Testis (tissue), 2 donors: ENCODE results near the gene PCSK5.

ENCODE experiments used
- POLR2A ChIP-seq: fragments of 450-650 bp; IDR thresholded peaks from one replicate; pipeline ENCODE4 v1.6.1; 2017; ENCODE audit warnings: antibody characterized with exemption, mild to moderate bottlenecking, moderate library complexity
- TF ChIP-seq, protein P1 (sequence below), 3 experiments: fragments of 450-650 bp in 2 of 3; fragments of 200-600 bp in 1 of 3; sonication (generic) in 1 of 3; IDR thresholded peaks; one replicate each; pipeline ENCODE4 v1.5.1; 2016 to 2019; ENCODE audit warnings: antibody characterized with exemption in 3 of 3, mild to moderate bottlenecking in 2 of 3, moderate library complexity in 1 of 3

DNA sequence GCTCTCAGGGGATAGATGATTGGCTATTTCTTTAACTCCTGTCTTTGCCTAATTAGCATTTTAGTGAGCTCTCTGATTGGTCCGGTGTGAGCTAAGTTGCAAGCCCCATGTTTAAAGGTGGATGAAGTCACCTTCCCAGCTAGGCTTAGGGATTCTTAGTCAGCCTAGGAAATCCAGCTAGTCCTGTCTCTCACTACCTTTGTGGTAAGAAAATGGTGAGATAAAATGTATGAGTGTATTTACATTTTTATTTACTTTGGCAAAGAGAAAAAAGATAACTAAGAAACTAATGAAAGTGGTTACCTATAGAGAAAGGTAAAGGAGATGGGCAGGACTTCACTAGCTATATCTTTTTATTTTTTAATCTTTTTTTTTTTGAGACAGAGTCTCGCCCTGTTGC is 357.0 kb downstream of the PCSK5 start:
- TF ChIP-seq, protein P1, sequence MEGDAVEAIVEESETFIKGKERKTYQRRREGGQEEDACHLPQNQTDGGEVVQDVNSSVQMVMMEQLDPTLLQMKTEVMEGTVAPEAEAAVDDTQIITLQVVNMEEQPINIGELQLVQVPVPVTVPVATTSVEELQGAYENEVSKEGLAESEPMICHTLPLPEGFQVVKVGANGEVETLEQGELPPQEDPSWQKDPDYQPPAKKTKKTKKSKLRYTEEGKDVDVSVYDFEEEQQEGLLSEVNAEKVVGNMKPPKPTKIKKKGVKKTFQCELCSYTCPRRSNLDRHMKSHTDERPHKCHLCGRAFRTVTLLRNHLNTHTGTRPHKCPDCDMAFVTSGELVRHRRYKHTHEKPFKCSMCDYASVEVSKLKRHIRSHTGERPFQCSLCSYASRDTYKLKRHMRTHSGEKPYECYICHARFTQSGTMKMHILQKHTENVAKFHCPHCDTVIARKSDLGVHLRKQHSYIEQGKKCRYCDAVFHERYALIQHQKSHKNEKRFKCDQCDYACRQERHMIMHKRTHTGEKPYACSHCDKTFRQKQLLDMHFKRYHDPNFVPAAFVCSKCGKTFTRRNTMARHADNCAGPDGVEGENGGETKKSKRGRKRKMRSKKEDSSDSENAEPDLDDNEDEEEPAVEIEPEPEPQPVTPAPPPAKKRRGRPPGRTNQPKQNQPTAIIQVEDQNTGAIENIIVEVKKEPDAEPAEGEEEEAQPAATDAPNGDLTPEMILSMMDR (IDR thresholded peaks at IDR 0.05) = no peak
- no peak for TF ChIP-seq POLR2A
